GM12873 (cell line): ENCODE data around the gene BMERB1.

Experiments used
- TF ChIP-seq, protein P1 (sequence below): IDR thresholded peaks from 2 replicates; pipeline ENCODE4 v1.5.1; 2012; ENCODE audit warnings: low read depth, mild to moderate bottlenecking, moderate library complexity, low read length, control low read depth; ENCODE audit not compliant: insufficient read depth; ENCODE audit errors: missing control alignments

The BMERB1 gene

GRCh38 chr16:15533386-15533785 lies 99.0 kb downstream of the BMERB1 start:
- TF ChIP-seq, protein P1, sequence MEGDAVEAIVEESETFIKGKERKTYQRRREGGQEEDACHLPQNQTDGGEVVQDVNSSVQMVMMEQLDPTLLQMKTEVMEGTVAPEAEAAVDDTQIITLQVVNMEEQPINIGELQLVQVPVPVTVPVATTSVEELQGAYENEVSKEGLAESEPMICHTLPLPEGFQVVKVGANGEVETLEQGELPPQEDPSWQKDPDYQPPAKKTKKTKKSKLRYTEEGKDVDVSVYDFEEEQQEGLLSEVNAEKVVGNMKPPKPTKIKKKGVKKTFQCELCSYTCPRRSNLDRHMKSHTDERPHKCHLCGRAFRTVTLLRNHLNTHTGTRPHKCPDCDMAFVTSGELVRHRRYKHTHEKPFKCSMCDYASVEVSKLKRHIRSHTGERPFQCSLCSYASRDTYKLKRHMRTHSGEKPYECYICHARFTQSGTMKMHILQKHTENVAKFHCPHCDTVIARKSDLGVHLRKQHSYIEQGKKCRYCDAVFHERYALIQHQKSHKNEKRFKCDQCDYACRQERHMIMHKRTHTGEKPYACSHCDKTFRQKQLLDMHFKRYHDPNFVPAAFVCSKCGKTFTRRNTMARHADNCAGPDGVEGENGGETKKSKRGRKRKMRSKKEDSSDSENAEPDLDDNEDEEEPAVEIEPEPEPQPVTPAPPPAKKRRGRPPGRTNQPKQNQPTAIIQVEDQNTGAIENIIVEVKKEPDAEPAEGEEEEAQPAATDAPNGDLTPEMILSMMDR, result no peak

DNA sequence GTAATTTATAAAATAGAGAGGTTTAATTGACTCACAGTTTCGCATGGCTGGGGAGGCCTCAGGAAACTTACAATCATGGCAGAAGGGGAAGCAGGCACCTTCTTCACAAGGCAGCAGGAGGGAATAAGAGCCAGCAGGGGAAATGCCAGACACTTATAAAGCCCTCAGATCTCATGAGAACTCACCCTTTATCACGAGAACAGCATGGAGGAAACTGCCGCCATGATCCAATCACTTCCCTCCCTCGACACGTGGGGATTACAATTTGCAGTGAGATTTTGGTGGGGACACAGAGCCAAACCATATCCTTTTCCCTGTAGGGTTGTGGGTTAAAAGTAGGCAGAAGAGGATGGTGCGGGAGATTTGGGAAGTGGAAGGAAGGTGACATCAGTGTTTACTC lies 101.4 kb downstream of the BMERB1 start:
- TF ChIP-seq, protein P1, result no peak

DNA sequence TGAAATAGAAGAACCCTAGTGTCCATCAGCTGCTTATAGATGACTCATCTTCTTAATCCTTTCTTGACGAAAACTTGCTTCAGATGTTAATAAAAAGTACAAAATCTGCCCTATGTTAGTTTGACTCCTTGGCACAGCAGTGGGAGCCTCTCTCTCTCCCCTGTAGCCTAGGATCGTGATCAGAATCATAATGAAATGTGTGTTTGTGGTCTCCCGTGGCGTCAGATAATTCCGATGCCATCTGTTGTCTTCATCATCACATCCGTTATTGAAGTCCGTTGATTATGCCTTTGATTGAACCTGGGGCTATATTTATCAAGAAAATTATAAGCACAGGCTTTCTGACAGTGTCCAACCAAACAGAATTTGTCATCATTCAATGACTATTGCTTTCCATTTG lies 102.5 kb downstream of the BMERB1 start:
- TF ChIP-seq, protein P1, result no peak

GRCh38 chr16:15538507-15538906 lies 104.1 kb downstream of the BMERB1 start:
- TF ChIP-seq, protein P1, result no peak

DNA sequence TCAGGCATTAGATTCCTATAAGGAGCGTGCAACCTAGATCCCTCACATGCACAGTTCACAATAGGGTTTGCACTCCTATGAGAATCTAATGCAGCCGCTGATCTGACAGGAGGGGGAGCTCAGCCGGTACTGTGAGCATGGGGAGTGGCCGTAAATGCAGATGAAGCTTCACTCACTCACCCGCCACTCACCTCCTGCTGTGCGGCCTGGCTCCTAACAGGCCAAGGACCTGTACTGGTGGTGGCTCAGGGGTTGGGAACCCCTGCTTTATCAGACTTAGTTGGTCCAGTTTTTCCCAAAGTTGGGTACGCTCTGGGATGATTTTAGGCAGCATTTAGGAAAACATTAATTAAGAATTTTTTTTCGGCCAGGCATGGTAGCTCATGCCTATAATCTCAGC lies 104.8 kb downstream of the BMERB1 start:
- TF ChIP-seq, protein P1, result no peak

GRCh38 chr16:15542261-15542660 lies 107.9 kb downstream of the BMERB1 start:
- TF ChIP-seq, protein P1, result no peak

DNA sequence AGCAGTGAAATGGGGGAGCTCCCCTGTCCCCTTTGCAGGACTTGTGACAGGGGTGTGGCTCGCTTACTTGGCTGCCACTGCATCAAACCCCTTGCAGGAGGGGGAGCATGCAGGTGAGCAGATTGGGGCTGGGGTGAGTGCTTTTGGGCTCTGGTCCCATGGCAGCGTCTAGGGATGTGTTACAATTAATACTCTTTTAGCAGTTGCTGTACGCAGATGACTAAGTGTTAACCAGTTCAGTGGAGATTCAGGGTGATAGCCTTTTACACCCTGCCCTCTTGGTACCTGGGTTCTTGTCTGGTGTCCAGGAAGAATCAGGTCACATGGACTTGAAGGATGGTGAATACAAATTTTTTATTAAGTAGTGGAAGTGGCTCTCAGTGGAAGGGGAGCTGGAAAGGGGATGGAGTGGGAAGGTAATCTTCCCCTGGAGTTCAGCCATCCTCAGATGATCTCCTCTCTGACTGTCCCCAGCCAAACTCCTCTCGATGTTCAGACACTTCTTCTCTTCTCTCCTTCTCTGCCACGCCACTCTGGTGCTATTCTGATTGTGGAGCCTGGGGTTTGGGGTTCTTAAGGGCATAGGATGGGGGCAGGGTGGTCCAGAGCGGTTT lies 108.5 kb downstream of the BMERB1 start:
- TF ChIP-seq, protein P1, result no peak
